Endodermal cell (in vitro differentiated cells): Measurements from ENCODE around the gene RBM12. TPM values are rescaled to one million over a fixed set of nuclear protein-coding genes. Genes with fewer than 3 reads are reported as not detected.

Experiments used
- DNase-seq: peaks from one replicate; pipeline ENCODE4 v3.0.0-alpha.2; 2017
- H3K27ac ChIP-seq: 2 replicates; pipeline ENCODE4 v1.5.1; 2013; ENCODE audit warnings: mild to moderate bottlenecking, low read depth, low read length, moderate library complexity
- H3K27me3 ChIP-seq: 2 replicates; pipeline ENCODE4 v1.6.1; 2013; ENCODE audit warnings: mild to moderate bottlenecking, low read length, moderate library complexity; ENCODE audit not compliant: insufficient read depth, control insufficient read depth, poor library complexity, severe bottlenecking
- H3K36me3 ChIP-seq: 2 replicates; pipeline ENCODE4 v1.7.0; 2013; ENCODE audit warnings: mild to moderate bottlenecking, low read length, moderate library complexity; ENCODE audit not compliant: control insufficient read depth, insufficient read depth
- H3K4me1 ChIP-seq: one replicate; pipeline ENCODE4 v1.7.0; 2013; ENCODE audit warnings: low read length; ENCODE audit not compliant: control insufficient read depth, insufficient read depth
- H3K4me3 ChIP-seq: 2 replicates; pipeline ENCODE4 v1.5.1; 2013; ENCODE audit warnings: mild to moderate bottlenecking, low read length, moderate library complexity
- H3K9ac ChIP-seq: 2 replicates; pipeline ENCODE4 v1.6.1; 2013; ENCODE audit warnings: mild to moderate bottlenecking, low read length, moderate library complexity; ENCODE audit not compliant: poor library complexity, severe bottlenecking; ENCODE audit errors: extremely low read depth
- H3K9me3 ChIP-seq: 2 replicates; pipeline ENCODE4 v1.6.1; 2013; ENCODE audit warnings: mild to moderate bottlenecking, low read length, moderate library complexity; ENCODE audit not compliant: control insufficient read depth
- H3K27ac Mint-ChIP-seq: 2 replicates; pipeline ENCODE4 v1.8.0; 2020; ENCODE audit warnings: mixed read lengths
- H3K27me3 Mint-ChIP-seq: 2 replicates; pipeline ENCODE4 v1.8.0; 2021; ENCODE audit warnings: mild to moderate bottlenecking, mixed read lengths; ENCODE audit not compliant: insufficient read depth
- H3K36me3 Mint-ChIP-seq: 2 replicates; pipeline ENCODE4 v1.8.0; 2020; ENCODE audit warnings: low read depth, mixed read lengths
- H3K4me1 Mint-ChIP-seq: 2 replicates; pipeline ENCODE4 v1.8.0; 2020; ENCODE audit warnings: mixed read lengths
- H3K4me3 Mint-ChIP-seq: 2 replicates; pipeline ENCODE4 v1.8.0; 2020; ENCODE audit warnings: mild to moderate bottlenecking, moderate library complexity, mixed read lengths
- H3K9me3 Mint-ChIP-seq: 2 replicates; pipeline ENCODE4 v1.8.0; 2020; ENCODE audit warnings: mild to moderate bottlenecking, mixed read lengths
- CTCF ChIP-seq: fragments of 200-600 bp; sonication (generic); conservative IDR thresholded peaks from 2 replicates; pipeline ENCODE4 v1.5.0; 2021; ENCODE audit warnings: antibody characterized with exemption, mild to moderate bottlenecking
- WGBS, 2 experiments: methylation state at CpG; one replicate each; pipeline versions ENCODE4 v1.1.5 to v1.1.7; 2013; ENCODE audit warnings: missing lambda C conversion rate in 2 of 2, mixed read lengths in 1 of 2; ENCODE audit not compliant: insufficient coverage in 1 of 2, insufficient read length in 1 of 2; 5-methylcytosine and 5-hydroxymethylcytosine counted together
- total RNA-seq, 2 donors: library from RNA; stranded (reverse); fragmentation: NEBNext Ultra II Directional in 1 of 2; extraction: Animal tissue kit (Norgen Biotek cat#: 25700) in 1 of 2; gene quantifications; 2 replicates in 1 of 2; 3 replicates in 1 of 2; pipeline ENCODE4 v1.2.1, GENCODE V29; 2021

Gene RBM12
- total RNA-seq, 2 donors from 2014 or later, result 106 to 158 TPM

DNA sequence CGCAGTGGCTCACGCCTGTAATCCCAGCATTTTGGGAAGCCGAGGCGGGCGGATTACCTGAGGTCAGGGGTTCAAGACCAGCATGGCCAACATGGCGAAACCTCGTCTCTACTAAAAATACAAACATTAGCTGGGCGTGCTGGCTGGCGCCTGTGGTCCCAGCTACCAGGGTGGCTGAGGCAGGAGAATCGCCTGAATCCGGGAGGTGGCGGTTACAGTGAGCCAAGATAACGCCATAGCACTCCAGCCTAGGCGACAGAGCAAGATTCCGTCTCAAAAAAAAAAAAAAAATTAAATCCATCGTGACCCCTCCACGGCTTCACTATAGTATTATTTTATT lies 1.2 kb upstream of the RBM12 start:
- Mint-ChIP-seq H3K4me1 (peaks cover 21% of the 10 kb centered on the region), H3K27me3 (no peaks in the 10 kb centered on the region), H3K4me3 (no peak overlapping the region), H3K27ac (no peak overlapping the region), H3K36me3 (peaks cover 10% of the 10 kb centered on the region), H3K9me3 (no peaks in the 10 kb centered on the region)
- Histone ChIP-seq H3K9ac (no peak overlapping the region), H3K4me3 (no peak overlapping the region), H3K27ac (no peak overlapping the region), H3K9me3 (no peaks in the 10 kb centered on the region), H3K4me1 (no peaks in the 10 kb centered on the region), H3K36me3 (peaks cover 13% of the 10 kb centered on the region), H3K27me3 (no peaks in the 10 kb centered on the region)
- DNase-seq, result no peak
- 96 to 98% methylated on average over 5 to 14 of the region's 17 CpGs for WGBS, 2 experiments
- no peak for TF ChIP-seq CTCF

- H3K27ac Mint-ChIP-seq, result peak overlapping the region; percentile 99
- H3K4me3 Mint-ChIP-seq, result peak overlapping the region; percentile 96
- H3K4me1 Mint-ChIP-seq, result peaks cover 23% of the 10 kb centered on the region
- peak overlapping the region; percentile 97 for H3K27ac ChIP-seq
- no peaks in the 10 kb centered on the region for H3K9me3 ChIP-seq
- H3K9ac ChIP-seq, result peak overlapping the region; percentile 98
- DNase-seq, result peak; percentile 79
- H3K4me1 ChIP-seq, result no peaks in the 10 kb centered on the region
- H3K4me3 ChIP-seq, result peak overlapping the region; percentile 95
- no peaks in the 10 kb centered on the region for H3K27me3 ChIP-seq
- no peaks in the 10 kb centered on the region for H3K9me3 Mint-ChIP-seq
- peaks cover 4% of the 10 kb centered on the region for H3K36me3 Mint-ChIP-seq
- TF ChIP-seq CTCF, result no peak
- H3K27me3 Mint-ChIP-seq, result no peaks in the 10 kb centered on the region
- peaks cover 11% of the 10 kb centered on the region for H3K36me3 ChIP-seq
- WGBS, 2 experiments, result 0 to 1% methylated on average over 14 to 28 of the region's 28 CpGs
Observed at GRCh38 chr20:35663516-35664465, 909 bp downstream of the RBM12 start.

DNA sequence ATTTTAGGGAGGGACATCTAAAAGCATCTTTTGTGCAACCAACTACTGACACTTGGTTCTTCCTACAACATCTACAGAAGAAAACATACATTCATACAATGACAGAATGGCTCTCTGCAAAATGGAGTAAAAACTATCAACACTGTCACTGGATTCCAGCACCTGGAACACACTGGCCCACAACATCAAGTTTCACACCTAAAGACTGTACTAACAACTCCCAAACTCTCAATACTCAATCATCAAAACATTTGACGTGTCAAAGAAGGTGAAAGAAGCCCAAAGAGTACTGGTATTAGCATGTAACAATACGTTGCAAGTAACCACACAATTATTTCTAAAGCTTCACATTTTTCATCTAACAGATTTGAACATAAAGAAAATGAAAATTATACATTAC lies 2.1 kb downstream of the RBM12 start:
- DNase-seq, result no peak
- no peaks in the 10 kb centered on the region for H3K9me3 Mint-ChIP-seq
- peaks cover 4% of the 10 kb centered on the region for H3K36me3 Mint-ChIP-seq
- no peak overlapping the region for H3K27ac ChIP-seq
- H3K9ac ChIP-seq, result peak overlapping the region; percentile 98
- peaks cover 23% of the 10 kb centered on the region for H3K4me1 Mint-ChIP-seq
- H3K27me3 ChIP-seq, result no peaks in the 10 kb centered on the region
- H3K4me1 ChIP-seq, result no peaks in the 10 kb centered on the region
- WGBS, 2 experiments, result 20 to 71% methylated on average over 1 to 2 of the region's 2 CpGs
- no peaks in the 10 kb centered on the region for H3K27me3 Mint-ChIP-seq
- no peak for TF ChIP-seq CTCF
- H3K9me3 ChIP-seq, result no peaks in the 10 kb centered on the region
- peak overlapping the region; percentile 42 for H3K27ac Mint-ChIP-seq
- peak overlapping the region; percentile 96 for H3K4me3 Mint-ChIP-seq
- H3K4me3 ChIP-seq, result peak overlapping the region; percentile 95
- H3K36me3 ChIP-seq, result peaks cover 5% of the 10 kb centered on the region
